Measurements from ENCODE around the gene CBARP.

DNA sequence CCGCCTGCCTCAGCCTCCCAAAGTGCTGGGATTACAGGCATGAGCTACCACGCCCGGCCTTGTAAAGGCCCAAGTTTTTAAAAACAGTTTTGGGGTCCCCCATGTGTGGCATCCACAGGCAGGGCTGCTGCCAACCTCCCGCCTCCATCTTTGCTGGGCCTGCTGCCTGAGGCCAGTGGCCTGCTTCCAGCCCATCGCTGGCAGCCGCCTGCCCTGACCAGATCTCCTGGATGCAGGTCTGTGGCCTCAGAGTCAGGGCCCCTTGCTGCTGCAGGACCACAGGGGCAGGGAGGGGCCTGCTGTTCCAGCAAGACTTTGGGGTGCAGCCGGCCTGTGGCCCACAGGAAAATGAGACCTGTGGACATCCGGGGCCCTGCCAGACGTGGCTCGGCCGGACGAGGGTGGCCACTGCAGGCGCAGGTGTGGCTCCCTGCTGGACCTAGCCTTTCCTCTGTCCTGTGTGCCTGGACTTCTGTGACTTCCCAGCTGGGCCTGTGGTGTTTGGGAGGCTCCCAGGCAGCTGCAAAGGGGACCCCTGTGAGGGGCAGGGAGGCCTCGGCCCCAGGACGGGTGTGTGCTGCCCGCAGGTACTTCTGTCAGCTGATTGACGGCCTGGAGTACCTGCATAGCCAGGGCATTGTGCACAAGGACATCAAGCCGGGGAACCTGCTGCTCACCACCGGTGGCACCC lies 17.9 kb downstream of the CBARP start:
- TF ChIP-seq, protein P1, sequence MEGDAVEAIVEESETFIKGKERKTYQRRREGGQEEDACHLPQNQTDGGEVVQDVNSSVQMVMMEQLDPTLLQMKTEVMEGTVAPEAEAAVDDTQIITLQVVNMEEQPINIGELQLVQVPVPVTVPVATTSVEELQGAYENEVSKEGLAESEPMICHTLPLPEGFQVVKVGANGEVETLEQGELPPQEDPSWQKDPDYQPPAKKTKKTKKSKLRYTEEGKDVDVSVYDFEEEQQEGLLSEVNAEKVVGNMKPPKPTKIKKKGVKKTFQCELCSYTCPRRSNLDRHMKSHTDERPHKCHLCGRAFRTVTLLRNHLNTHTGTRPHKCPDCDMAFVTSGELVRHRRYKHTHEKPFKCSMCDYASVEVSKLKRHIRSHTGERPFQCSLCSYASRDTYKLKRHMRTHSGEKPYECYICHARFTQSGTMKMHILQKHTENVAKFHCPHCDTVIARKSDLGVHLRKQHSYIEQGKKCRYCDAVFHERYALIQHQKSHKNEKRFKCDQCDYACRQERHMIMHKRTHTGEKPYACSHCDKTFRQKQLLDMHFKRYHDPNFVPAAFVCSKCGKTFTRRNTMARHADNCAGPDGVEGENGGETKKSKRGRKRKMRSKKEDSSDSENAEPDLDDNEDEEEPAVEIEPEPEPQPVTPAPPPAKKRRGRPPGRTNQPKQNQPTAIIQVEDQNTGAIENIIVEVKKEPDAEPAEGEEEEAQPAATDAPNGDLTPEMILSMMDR (IDR thresholded peaks at IDR 0.05), result no peak
- TF ChIP-seq POLR2A (IDR thresholded peaks at IDR 0.05), result no peak
